NCI-H748 (cell line): ENCODE data around the gene NUTM2G.
"Not testable (repeated sequence)": the region's sequence is repeated elsewhere in the genome, so short reads cannot be mapped to it uniquely, and the experiment has no call there.

ENCODE experiments used
- DNase-seq: peaks from one replicate; lab custom pipeline; 2025; ENCODE audit not compliant: unreplicated experiment; lab: John Stamatoyannopoulos, UW

The NUTM2G gene

GRCh38 chr9:96928543-96928942, at the start of gene NUTM2G:
Gene NUTM2G (plus strand): TSS chr9:96928843. CDS start chr9:96929025, 182 bp downstream.
- not testable (repeated sequence) for DNase-seq

- DNase-seq, result no peak
Measured at GRCh38 chr9:96883922-96884321, 44.7 kb upstream of the NUTM2G start.

GRCh38 chr9:96884443-96884842, 44.2 kb upstream of the NUTM2G start:
- DNase-seq, result no peak

- no peak for DNase-seq
Measured at GRCh38 chr9:96885424-96885823, 43.2 kb upstream of the NUTM2G start.

GRCh38 chr9:96888591-96888990, 40.1 kb upstream of the NUTM2G start:
- DNase-seq, result no peak

GRCh38 chr9:96892131-96892530, 36.5 kb upstream of the NUTM2G start:
- no peak for DNase-seq

GRCh38 chr9:96900010-96900409, 28.6 kb upstream of the NUTM2G start:
- DNase-seq, result not testable (repeated sequence)

- DNase-seq, result not testable (repeated sequence)
Measured at GRCh38 chr9:96904947-96905722, 23.5 kb upstream of the NUTM2G start.

- DNase-seq, result not testable (repeated sequence)
Measured at GRCh38 chr9:96908479-96908878, 20.2 kb upstream of the NUTM2G start.

GRCh38 chr9:96915539-96915938, 13.1 kb upstream of the NUTM2G start:
- DNase-seq, result not testable (repeated sequence)

- not testable (repeated sequence) for DNase-seq
Measured at GRCh38 chr9:96916531-96916930, 12.1 kb upstream of the NUTM2G start.

GRCh38 chr9:96918550-96918949, 10.1 kb upstream of the NUTM2G start:
- DNase-seq, result not testable (repeated sequence)

- DNase-seq, result not testable (repeated sequence)
Measured at GRCh38 chr9:96920803-96921202, 7.8 kb upstream of the NUTM2G start.

- DNase-seq, result not testable (repeated sequence)
Measured at GRCh38 chr9:96925587-96925986, 3.1 kb upstream of the NUTM2G start.

GRCh38 chr9:96931665-96932064, 3.0 kb downstream of the NUTM2G start:
- DNase-seq, result not testable (repeated sequence)

GRCh38 chr9:96934097-96934496, 5.5 kb downstream of the NUTM2G start:
- not testable (repeated sequence) for DNase-seq

GRCh38 chr9:96934706-96935105, 6.1 kb downstream of the NUTM2G start:
- DNase-seq, result not testable (repeated sequence)

- DNase-seq, result not testable (repeated sequence)
Measured at GRCh38 chr9:96935401-96935800, 6.8 kb downstream of the NUTM2G start.

- not testable (repeated sequence) for DNase-seq
Measured at GRCh38 chr9:96937442-96937841, 8.8 kb downstream of the NUTM2G start.

- DNase-seq, result not testable (repeated sequence)
Measured at GRCh38 chr9:96938957-96939665, 10.5 kb downstream of the NUTM2G start.

GRCh38 chr9:96940982-96941381, 12.3 kb downstream of the NUTM2G start:
- not testable (repeated sequence) for DNase-seq

GRCh38 chr9:96941628-96942027, 13.0 kb downstream of the NUTM2G start:
- not testable (repeated sequence) for DNase-seq
